22Rv1 (cell line): ENCODE data around the gene LRCH1.

ENCODE experiments used
- ZFX ChIP-seq: fragments of 450-650 bp; IDR thresholded peaks from 2 replicates; pipeline ENCODE4 v1.6.1; 2017; ENCODE audit warnings: antibody characterized with exemption, borderline replicate concordance
- TF ChIP-seq, protein P1 (sequence below): fragments of 450-650 bp; IDR thresholded peaks from 2 replicates; pipeline ENCODE4 v1.5.1; 2017; ENCODE audit warnings: mild to moderate bottlenecking

GRCh38 chr13:46569456-46569855 is 16.5 kb downstream of the LRCH1 start:
- TF ChIP-seq, protein P1, sequence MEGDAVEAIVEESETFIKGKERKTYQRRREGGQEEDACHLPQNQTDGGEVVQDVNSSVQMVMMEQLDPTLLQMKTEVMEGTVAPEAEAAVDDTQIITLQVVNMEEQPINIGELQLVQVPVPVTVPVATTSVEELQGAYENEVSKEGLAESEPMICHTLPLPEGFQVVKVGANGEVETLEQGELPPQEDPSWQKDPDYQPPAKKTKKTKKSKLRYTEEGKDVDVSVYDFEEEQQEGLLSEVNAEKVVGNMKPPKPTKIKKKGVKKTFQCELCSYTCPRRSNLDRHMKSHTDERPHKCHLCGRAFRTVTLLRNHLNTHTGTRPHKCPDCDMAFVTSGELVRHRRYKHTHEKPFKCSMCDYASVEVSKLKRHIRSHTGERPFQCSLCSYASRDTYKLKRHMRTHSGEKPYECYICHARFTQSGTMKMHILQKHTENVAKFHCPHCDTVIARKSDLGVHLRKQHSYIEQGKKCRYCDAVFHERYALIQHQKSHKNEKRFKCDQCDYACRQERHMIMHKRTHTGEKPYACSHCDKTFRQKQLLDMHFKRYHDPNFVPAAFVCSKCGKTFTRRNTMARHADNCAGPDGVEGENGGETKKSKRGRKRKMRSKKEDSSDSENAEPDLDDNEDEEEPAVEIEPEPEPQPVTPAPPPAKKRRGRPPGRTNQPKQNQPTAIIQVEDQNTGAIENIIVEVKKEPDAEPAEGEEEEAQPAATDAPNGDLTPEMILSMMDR = no peak
- no peak for TF ChIP-seq ZFX
